ENCODE data around the gene SPINK8.
"Not testable (repeated sequence)": the region's sequence is repeated elsewhere in the genome, so short reads cannot be mapped to it uniquely, and the experiment has no call there.

SPINK8 gene

DNA sequence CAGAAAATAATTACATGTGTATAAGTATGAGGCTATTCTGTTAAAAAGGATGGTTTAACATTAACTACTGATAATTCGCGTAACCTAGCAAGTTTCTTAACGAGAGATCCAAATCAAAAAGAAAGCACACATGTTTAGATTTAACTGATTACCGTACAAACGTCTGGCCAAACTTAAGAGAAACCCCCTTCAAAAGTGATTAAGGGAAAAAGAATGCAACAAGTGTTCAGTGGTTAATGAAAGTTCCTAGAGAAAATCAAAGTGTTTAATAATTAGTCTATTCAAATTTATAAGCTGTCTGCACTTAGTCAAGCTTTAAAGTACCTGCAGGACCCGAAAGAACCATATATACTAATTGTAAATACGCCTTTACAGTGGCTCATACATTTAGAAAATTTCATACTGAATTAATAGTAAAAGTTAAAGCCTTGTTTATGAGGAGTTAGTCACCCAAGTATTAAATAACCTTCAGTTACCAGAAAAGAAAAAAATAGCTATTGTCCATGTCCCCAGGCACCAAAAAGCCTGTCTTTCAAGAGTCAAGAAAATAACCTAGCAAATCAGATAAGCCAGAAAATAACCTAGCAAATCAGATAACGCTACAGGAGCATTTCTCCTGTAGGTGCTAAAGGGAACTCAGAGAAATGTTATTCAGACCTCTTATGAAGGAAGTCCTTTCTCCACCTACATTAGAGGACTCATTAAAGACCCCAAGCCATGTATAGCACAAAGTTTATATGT is 58.0 kb downstream of the SPINK8 start:
- DNase-seq, result no peak

DNA sequence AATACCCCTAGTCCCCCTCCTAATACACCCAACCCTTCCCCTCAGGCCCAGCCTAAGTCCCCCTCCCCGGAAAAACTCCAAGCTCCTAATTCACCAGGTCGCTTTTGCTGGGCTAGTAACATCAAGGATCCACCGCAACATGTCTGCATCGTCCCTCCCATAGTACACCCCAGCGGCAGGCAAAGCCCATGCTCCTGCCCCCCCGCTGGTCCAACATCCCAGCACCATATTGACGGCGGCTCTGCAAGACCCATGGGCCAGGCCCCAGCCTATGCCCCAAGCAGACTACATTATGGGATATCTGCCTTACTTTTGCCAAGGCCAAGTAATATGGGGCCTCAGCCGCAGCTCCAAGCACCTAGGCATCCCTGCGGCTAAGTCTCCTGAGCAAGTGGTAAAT is 59.0 kb downstream of the SPINK8 start:
- no peak for DNase-seq

DNA sequence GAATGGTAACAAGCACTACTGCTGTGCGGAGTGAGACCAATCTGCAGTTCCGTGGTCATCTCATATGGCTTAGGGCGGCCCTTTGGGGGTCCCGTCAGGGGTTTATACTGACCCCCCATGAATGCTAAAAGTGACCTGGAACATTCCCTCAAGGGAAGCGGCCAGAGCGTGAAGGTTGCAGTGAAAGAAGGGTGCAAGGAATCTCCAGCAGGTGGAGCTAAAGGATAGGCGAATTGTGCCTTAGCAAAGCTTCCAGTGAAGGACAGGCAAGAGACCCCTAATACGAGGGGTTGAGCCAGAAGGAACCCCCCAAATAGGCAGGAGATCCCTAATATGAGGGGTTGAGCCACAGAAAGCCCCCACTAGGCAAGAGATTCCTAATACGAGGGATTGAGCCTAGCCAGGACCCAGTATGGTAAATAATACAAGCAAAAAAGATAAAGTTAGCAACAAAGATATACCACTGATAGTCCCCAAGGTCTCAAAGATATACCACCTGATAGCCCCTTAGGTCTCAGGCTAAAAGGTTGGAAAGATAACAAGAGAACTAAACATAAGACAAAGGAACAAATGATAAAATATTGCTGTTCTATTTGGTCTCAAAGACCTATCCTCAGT is 59.8 kb downstream of the SPINK8 start:
- no peak for DNase-seq

DNA sequence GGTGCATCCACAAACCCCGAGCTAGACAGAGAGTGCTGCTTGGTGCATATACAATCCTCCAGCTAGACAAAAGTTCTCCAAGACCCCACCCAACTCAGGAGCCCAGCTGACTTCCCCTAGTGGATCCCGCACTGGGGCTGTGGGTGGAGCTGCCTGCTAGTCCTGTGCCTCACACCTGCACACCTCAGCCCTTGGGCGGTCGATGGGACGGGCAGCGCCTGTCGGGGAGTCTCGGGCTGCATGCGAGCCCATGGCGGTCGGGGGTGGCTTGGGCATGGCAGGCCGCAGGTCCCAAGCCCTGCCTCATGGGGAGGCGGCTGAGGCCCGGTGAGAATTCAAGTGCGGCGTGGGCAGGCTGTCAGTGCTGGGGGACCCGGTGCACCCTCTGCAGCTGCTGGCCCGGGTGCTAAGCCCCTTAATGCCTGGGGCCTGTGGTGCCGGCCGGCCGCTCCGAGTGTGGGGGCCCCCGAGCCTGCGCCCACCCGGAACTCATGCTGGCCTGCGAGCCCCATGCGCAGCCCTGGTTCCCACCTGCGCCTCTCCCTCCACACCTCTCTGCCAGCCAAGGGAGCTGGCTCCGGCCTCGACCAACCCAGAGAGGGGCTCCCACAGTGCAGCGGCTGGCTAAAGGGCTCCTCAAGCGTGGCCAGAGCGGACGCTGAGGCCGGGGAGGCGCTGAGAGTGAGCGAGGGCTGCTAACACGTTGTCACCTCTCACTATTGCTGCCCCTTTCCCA is 61.5 kb downstream of the SPINK8 start:
- DNase-seq, result no peak

DNA sequence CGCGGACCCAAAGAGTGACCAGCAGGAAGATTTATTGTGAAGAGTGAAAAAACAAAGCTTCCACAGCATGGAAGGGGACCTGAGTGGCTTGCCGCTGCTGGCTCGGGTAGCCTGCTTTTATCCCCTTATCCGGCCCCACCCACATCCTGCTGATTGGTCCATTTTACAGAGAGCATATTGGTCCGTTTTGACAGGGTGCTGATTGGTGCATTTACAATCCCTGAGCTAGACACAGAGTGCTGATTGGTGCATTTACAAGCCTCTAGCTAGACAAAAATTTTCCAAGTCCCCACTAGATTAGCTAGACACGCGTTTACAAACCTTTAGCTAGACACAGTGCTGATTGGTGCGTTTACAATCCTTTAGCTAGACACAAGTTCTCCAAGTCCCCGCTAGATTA is 62.2 kb downstream of the SPINK8 start:
- DNase-seq, result not testable (repeated sequence)

DNA sequence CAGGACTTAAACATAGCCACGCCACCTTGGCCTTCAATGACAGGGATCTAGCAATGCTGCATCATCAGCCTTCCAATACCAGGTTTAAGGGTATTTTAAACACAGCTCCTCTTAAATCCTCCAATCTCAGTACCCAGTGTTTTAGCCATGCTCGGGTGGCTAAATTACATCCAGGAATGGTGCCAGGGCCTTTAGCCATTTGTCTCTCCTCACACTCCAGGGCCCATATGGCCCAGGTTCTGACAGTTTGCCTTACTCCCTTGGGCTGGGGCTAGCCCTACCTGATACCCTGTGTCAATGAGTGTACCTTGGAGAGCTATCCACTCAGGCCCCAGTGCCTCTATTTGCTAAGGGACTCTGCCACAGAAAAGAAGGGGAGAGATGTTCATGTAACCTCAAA is 63.2 kb downstream of the SPINK8 start:
- DNase-seq, result no peak

DNA sequence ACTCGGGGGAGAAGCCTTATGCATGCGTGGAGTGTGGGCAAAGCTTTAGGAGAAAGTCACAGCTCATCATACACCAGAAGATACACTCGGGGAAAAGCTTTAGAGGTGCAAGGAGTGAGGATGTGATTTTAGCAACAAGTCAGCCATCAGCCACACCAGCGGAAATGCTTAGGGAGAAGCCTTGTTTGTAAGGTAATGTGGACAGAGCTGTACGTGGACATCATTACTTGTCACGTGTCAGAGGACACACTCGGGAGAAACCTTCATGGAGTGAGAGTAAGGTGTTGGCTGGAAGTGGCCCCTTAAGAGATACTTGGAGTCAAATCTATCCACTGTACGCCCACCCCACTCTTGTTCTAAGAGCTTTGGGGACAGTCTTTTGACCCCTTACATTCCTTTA is 63.9 kb downstream of the SPINK8 start:
- DNase-seq, result no peak

DNA sequence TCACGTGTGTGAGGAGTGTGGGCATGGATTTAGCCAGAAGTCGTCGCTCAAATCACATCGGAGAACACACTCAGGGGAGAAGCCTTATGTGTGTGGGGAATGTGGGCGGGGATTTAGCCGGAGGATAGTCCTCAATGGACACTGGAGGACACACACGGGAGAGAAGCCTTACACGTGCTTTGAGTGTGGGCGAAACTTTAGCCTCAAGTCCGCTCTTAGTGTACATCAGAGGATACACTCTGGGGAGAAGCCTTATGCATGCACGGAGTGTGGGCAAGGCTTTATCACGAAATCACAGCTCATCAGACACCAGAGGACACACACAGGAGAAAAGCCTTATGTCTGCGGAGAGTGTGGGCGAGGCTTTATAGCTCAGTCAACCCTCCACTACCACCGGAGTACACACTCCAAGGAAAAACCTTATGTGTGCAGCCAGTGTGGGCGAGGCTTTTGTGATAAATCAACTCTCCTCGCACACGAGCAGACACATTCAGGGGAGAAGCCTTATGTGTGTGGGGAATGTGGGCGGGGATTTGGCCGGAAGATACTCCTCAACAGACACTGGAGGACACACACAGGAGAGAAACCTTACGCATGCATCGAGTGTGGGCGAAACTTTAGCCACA is 64.4 kb downstream of the SPINK8 start:
- DNase-seq, result no peak

DNA sequence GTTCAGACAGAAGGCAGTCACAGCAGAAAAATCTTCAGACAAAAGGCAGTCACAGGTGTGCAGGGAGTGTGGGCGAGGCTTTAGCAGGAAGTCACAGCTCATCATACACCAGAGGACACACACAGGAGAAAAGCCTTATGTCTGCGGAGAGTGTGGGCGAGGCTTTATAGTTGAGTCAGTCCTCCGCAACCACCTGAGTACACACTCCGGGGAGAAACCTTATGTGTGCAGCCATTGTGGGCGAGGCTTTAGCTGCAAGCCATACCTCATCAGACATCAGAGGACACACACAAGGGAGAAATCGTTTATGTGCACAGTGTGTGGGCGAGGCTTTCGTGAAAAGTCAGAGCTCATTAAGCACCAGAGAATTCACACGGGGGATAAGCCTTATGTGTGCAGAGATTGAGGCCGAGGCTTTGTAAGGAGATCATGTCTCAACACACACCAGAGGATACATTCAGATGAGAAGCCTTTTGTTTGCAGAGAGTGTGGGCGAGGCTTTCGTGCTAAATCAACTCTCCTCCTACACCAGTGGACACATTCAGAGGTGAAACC is 65.0 kb downstream of the SPINK8 start:
- DNase-seq, result no peak

DNA sequence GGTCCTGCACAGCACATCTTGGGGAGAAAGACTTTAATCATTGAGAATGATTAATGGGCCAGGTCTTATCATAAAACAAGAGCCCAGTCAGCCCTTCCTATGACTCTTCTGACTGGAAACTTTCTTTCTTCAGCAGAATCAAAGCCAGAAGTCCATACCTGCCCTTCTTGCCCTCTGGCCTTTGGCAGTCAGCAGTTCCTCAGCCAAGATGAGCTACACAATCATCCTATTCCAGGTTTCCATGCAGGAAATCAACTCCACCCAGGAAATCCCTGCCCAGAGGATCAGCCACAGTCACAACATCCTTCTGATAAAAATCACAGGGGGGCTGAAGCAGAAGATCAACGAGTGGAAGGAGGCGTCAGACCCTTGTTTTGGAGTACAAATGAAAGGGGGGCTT is 65.7 kb downstream of the SPINK8 start:
- no peak for DNase-seq

DNA sequence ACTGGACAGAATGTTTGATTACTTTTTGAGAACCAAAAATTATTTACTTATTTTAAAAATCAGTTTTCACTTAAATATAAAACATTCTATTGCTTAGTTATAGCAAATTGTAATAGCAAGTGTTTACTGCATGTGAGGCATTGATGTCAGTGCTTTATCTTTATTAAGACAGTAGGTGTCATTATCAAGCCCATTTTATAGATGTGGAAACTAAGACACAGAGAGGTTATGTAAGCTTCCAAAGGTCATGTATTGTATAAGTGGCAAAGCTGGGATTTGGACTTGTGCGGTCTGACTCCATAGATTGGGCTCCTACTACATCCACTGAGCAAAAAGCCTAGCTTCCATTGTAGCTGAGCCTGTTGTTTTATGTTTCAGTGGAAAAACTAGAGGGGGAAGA is 74.9 kb downstream of the SPINK8 start:
- DNase-seq, result no peak

Data from cortex of kidney (tissue), 1 donor.